Measurements from ENCODE around the gene VASH1.

VASH1 gene

DNA sequence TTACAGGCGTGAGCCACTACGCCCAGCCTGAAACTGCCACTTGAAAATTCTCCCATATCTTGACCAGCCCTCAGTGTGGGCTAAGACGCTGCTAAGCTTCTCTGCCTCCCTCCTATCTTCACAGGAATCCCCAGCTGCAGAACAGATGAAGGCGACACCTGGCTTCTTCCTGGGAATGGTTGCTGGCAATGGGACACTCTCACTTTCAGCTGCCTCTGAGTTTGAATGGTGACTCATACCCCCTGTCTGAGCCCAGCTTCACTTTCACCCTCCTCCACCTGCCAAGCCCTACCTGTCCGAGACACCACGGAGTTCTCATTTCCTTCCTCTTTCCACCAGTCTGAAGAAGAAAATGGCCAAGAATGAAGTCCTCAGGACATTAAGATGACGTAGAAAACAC is 18.3 kb upstream of the VASH1 start:
- no peak for DNase-seq

DNA sequence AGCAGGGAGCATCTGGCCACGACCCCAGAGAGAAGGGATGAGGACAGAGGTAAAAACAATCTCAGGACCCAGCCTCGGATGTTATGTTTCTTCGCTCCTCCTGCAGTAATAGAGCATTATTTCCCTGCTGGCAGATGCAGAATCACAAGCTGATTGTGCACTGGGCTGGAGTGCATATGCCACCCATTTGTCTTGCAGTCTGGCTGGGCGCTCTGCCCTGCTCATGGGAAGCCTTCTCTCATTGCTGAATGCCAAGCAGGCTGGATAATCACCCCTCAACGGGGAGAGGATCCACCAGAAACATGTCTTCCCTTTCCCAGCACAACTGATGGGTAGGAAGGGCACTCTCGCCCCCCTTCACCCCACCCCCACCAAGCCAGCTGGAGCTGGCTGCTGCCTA is 8.5 kb upstream of the VASH1 start:
- no peak for DNase-seq

DNA sequence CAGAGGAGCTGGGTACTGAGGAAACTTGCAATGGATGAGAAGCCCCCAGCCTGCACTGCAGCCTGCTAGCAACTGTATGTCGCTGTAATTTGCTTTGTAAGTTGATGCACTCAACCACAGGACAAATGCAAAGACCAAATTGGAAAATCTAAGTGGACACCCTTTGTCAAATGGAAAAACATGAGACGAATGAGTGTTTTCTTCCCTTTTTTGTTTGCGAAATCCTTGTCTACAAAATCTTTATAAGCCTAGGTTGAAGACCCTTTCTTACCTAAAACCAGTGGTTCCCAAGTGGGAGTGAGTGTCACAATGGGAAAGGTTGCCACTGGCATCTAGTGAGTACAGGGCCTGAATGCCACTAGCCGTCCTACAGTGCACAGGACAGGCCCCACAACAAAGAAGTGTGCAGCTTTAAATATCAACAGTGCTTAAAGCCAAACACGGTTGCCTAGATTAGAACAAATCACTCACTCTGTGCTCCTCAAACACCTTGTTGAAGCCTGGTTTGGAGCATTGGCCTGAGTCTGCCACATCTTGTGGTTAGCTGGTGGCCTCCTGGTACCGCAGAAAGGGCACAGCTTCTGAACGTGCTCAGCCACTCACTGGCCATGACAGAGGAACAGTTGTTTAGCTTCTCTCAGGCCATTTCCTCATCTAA is 7.6 kb upstream of the VASH1 start:
- DNase-seq, result no peak

DNA sequence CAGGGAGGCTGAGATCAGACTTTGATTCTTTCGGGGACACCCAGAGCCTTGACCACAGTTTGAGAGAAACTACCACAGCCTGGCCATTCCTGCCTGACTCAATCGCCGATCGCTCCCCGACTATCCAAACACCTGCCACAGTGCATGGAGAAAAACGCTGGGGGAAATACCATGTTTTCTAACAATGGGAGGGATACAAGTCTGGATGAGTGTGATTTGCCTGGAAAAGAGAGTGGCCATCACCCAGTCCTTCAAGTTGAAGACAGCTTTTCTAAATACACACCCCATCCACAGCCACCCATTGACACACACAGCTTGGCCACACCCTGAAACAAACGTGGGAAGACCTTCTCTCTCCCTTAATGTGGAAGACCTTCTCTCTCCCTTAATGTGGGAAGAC is 6.7 kb upstream of the VASH1 start:
- DNase-seq, result no peak

DNA sequence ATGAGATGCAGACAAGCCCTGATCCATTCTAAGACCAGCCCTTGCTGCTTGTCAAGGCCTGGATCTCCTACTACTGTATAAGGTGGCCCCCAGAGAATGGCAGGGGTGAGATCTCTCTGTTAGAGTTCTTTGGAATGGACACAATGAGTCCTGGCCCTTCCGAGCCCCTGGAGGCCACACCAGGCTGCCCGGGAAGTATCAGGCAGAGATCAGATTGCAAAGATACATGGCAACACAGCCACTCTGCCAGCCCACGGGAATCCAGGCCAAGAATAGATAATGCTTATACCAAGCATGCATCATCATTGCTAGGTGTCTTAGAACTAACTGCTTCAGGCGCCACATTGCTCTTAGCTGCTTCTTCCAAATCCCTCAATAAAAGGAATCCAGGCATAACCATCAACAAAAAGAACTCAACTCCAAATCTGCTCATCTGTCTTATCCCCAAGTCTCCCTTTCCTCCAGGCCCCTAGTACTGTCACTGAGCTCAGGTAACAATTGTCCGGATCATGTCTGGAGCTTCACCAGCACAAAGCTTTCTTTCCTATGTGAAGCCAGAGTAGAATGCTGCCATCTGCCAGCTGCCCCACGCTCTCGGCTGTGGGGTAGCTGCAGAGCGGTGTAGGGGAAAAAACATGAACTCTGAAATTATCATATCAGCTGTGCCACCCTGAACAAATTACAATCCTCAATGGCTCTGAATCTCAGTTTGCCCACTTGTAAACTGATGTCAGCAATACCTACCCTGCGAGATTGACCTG is 5.5 kb upstream of the VASH1 start:
- DNase-seq, result no peak

DNA sequence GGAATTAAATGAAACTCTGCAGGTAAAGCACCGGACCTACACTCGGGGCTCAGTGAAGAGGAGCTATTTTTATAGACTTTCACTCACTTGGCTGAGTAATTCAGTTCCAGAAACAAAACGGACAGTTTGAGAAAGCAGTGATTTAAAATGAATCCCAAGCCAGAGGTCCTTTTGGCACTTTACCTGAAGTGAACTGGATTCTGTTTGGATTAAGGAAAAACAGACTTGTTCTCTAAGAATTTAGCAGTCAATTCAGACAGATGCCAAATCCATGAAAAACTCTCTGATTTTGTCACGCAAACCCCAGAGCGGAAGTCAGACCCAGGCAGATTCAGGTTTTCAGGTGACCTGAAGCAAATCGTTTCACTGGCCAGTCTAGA is 4.9 kb upstream of the VASH1 start:
- no peak for DNase-seq

DNA sequence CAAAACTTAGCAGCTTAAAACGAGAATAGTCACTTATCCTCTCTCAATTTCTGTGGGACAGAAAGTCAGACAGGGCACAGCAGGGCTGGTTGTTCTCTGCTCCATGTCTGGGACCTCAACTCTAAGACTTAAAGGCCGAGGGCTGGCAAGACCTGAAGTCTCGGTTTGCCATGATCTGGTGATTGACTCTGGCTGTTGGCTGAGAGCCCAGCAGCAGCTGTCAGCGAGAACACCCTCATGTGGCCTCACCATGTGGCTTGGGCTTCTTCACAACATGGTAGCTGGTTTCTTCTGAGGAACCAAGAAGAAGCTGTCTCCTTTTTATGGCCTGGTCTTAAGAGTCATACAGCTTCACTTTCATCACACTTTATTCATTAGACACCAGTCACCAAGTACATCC is 1.7 kb upstream of the VASH1 start:
- DNase-seq, result no peak

DNA sequence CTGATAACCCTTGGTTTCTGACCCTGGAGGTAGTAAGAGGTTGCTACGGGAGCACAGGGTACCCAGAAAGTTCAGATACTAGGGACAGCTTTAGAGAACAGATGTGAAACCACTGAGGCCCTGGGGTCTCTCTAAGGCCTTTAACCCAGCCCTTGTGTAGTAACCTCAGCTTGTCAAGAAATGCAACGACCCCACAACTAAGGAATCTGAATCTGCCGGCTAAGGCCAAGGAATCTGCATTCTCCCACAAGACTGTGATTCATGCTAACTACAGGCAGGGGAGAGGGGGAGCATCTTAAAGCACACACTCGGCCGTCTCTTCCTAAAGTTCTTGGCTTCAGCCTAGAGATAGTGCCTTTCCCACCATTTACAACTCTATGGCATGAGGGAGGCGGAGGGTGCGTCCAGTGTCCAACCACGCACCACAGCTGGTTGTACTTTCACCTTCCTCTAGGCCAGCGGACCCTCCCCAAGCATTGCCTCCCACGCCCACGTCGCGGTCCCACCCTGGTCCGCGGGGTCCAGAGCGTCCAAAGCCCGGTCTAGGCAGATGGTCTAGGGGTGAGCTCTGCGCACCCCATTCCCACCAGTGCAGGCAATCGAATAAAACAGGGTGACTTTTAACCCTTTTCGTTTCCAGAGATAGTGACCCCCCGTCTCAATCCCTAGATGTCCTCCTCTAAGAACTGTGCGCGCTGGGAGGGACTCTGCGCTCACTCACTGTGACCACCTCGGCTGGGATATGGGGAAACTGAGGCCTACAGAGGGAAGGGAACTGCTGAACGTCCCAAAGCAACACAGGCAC is 735 bp upstream of the VASH1 start:
- DNase-seq, result no peak

DNA sequence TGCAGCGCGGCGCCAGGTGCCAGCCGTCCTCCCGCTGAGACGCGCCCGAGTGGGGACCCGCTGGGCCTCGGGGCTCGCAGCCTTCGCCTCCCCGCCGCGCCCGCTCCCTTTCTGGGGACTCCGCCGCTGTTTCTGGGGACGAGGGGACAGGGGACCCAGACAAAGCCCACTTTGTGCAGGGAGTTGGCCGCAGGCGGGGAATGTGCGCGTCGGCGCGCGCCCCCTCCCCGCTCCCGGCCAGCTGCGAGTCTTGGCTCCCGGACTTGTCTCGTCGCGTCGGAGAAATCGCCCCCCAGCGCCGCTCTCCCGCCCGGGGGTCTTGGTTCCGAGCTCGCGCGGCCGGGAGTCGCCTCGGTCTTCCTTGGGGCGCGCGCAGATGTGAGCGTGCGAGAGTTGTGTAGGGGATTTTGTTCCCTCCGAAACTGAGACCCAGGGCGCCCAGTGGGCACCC is 717 bp downstream of the VASH1 start:
- DNase-seq, result no peak

DNA sequence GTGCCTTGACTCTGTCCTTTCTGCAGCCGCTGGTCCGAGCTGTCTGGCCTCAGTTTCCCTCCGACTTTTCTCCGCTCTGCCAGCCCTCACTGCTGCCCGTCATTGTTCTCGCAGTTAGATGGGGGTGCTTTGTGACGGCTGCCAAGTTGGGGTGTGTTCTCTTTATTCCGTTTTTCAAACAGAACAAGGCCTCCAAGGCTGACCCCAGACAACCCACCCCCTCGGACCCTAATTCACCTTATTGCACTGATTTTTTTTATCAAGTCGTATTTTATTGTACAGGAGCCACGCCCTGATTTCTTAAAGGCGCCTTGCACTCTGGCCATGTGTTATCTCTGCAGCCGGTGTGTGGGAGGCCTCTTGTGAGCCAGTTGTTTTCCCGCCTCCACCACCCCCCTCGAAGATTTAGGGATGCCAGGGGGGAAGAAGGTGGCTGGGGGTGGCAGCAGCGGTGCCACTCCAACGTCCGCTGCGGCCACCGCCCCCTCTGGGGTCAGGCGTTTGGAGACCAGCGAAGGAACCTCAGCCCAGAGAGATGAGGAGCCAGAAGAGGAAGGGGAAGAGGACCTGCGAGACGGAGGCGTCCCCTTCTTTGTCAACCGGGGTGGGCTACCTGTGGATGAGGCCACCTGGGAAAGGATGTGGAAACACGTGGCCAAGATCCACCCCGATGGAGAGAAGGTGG is 1.3 kb downstream of the VASH1 start:
- DNase-seq, result peak; percentile 7

DNA sequence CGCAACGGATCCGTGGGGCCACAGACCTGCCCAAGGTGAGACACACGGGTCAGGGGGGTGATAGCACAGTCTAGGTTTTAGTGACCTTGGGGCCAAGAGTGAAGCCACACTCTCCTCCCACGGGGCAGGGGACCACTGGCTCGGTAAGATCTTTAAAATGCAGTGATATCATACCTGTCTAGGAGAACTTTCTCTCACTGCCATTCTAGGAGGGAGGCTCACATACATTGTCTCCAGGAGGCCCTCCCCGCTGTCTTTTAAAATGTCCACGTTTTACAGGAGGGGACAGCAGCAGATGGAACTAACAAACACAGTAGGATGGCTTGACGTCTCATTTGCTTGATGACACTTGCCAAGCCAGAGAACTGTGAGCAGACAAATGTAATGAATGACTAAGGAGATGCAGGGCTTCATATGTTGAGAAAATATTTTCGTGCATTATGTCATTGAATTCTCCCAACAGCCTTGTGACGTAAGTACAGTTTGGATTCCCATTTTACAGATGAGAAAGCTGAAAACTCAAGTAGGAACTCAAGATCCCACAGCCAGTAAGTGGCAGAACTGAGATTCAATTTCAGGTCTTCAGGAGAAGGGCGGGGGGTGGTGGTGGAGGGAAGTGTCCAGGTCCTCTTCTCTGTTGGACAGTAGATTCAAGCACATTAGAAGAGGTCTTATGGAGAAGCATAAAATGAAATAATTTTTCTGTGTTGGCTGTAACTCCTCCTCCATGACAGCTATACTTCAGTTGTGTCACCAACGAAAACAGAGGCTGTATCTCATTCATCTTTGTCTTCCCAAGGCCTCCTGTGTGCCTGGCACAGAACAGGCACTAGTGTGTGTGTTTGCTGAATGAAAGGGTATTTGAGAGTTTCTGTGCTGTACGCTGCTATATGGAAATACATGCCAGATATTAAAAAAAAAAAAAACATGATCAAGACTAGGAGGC is 2.1 kb downstream of the VASH1 start:
- no peak for DNase-seq

DNA sequence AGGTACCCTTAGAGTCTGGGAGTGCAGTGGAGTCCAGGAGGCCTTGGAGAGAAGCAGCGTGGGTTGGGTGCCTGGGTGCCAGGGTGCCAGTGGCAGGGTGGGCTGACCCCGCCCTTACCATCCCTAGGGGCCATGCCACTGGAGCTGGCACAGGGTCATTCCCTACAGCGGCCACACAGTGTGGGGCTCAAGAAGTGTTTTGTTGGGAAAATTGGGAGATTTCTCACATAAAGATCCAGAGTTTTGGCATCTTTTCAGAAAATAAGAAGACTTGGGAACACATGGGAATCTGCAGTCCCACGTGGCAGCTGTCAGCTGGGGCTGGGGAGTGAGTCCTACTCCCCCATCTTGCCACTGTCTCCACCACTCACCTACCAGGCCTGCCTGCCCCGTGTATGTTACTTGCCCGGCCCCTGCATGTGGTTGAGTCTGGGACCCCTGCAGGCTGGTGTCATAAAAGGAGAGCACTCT is 4.2 kb downstream of the VASH1 start:
- DNase-seq, result no peak

DNA sequence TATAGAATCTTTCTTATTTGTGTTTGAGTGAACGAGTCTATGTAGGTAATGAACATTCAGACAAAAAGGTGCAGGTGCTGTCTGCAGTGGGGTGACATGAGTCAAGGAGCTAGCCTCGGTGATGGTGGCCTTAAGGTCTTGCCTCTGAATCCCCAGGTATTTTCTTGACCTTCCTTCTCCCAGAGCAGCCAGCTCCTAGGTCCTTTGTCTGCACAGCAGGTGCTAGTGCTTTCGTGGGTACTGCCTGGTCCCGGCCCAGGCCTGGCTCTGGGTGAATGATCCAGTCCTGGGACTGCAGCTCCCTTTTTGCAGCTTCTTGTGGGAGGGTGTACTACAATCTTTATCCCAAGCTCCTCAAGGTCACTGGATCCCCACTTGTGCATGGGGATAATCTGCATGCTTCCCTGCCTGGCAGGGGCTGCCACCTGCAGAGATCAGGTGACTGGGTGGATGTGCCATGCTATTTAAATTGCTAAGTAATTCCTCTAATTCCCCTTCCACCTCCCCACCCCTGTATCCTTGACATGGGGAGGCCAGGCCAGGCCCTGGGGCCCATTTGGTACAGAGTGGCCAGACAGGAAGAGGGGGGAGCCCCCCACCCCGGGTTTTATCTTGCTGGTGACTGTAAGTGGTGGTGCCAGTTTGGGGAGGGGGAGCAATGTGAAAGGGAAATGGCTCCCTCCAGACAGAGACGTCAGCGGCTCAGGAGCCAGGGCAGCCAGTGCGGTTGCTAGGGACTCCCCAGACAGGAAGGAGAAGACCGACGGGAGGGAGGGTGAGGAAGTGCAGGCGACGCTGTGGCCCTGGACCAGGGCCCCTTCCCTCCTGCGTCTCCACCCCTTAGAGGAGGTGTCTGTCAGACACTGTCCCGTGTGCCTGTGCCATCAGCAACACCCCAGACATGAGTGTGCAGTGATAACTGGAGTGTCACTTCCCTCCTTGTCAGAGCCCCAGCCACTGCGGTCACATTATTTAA is 6.7 kb downstream of the VASH1 start:
- DNase-seq, result no peak

DNA sequence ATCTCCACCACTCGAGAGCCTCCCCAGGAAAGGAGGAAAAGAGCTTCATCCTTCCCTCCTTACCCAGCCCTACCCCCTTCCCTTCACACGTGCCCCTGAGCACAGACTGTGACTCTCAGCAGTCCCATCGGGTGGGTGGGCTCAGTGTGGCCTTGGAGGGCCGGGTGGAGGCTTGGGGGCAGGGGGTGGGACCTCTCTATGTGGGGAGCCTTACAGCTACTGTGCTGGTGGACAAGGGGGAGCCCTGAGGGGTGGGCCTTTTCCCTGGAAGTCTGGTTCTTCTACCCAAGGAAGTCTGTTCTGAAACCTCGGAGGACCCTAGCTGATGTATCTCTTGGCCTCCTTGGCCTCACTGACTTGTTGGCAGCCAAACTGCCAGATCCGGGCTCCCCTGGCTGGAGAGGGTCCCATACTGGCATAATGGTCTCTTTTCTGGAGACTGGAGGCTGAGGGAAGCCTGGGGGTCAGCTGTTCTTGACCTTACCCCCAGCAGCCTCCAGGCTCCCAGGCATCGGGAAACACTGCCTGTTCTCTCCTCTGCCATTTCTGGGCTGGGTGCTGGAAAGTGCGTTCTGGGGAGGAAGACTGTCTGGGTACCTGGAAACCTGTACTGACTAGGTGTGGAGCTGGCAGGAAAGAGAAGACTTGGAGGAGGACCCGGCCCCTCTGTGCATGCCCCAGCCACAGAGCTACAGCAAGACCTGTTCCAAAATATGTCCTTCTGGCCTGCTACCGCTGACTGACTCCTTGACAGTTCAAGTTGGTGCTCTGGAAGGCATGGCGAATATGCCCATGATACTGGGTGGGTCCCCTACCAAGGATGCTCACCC is 7.6 kb downstream of the VASH1 start:
- no peak for DNase-seq

DNA sequence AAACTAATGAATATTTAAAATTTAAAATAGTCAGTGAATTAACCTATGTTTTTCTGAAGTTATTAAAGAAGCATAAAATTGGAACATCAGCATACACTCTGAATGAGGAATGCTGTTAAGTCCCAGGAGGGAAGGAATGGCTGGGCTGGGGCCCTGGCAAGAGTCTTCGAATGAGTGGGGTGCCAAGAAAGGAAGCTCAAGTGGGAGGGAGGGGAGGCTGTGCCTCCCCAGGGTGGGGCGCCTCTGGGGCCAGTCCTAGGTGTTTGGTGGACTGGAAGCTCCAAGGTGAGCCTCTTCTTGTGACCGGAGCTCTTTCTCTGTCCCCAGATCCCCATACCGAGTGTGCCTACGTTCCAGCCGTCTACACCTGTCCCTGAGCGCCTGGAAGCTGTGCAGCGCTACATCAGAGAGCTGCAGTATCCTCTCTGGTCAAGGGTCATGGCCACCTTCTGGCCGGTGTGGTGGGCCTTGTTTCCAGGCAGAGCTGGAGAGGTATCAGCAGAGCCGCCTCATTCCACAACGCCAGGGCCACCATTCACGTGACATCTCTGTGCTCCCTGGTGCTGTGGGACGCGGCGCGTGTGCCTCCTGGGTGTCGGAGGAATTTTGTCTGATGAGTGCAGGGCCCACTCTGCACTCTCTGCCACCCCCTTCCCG is 8.5 kb downstream of the VASH1 start:
- DNase-seq, result no peak

DNA sequence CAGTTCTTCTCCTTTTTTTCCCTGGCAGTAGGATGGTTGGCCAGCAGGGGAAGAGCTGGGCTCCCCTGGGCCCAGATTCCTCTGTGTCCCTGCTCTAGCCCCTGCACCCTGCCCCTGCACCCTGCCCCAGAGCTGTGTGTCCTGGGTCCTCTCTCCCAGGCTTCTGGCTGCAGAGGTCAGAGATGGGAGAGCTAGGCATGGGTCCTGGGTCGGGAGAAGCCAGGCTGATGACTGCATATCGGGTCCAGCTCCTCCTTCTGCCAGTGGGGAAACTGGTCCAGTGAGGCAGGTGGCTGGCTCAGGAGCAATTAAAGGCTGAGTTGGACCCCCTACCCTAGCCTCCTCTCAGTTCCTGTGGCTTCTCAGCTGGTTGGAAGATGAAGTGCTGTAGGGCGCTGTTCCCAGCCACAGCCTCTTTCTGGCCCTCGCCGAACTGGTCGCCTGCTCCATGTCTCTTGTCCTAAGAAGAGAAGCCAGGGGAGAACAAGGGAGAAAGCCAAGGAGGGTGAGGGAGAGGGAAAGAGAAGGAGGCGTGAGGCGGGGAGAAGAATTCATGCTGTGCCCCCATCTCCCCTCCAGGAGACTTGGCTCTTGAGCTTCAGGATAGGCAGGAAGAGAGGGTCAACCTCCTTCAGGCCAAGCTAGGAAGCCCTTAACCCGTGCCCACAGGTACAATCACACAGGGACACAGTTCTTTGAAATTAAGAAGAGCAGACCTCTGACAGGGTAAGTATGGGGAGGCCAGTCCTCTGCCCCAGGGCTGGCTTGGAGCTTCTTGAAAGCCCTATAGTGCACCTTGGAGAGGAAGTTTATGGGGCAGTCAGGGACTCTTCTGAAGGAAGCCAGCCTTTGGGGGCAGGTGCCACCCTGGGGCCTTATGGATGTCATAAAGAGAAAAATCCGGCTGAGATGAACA is 9.5 kb downstream of the VASH1 start:
- DNase-seq, result no peak

DNA sequence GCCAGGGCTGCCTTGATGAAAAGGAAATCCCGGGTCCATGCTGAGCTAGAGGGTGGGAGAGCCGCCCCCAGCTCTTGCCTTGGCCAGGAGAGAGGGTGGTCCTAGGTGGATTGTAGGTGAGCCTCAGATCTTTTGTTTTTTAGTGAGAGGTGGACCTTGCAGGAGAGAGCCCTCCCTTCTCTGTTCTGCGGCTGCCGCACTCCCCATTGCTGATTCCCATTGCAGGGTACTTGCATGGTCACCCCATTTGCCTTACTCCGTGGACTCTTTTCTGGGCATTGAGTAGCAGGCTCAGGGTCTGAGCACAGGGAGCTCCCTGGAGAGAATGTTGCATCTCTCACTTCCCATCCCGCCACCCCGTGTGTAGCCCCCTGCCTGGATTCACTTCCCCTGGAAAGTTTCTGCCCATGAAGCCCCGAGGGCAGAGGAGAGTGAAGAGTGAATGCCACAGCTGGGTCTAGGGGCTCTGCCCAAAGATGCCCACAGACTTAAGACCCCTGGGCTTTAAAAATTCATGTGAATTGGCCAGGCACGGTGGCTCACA is 10.2 kb downstream of the VASH1 start:
- DNase-seq, result no peak
